Endothelial cell (in vitro differentiated cells): ENCODE measurements around the gene GMPR. TPM values are rescaled to one million over a fixed set of nuclear protein-coding genes. Genes with fewer than 3 reads are reported as not detected.
"Not testable (repeated sequence)": the region's sequence is repeated elsewhere in the genome, so short reads cannot be mapped to it uniquely, and the experiment has no call there.

ENCODE experiments used
- DNase-seq: peaks from one replicate; pipeline ENCODE4 v3.0.0; 2021; ENCODE audit warnings: low spot score
- H3K27ac Mint-ChIP-seq: one replicate; pipeline ENCODE4 v1.8.0; 2021; ENCODE audit warnings: mixed read lengths, inconsistent platforms; ENCODE audit not compliant: unreplicated experiment
- H3K27me3 Mint-ChIP-seq: one replicate; pipeline ENCODE4 v1.8.0; 2021; ENCODE audit warnings: mild to moderate bottlenecking, moderate library complexity, mixed read lengths, inconsistent platforms; ENCODE audit not compliant: unreplicated experiment
- H3K36me3 Mint-ChIP-seq: one replicate; pipeline ENCODE4 v1.8.0; 2021; ENCODE audit warnings: mild to moderate bottlenecking, low read depth, mixed read lengths, inconsistent platforms; ENCODE audit not compliant: unreplicated experiment
- H3K4me1 Mint-ChIP-seq: one replicate; pipeline ENCODE4 v1.8.0; 2021; ENCODE audit warnings: mild to moderate bottlenecking, mixed read lengths, inconsistent platforms; ENCODE audit not compliant: unreplicated experiment
- H3K4me3 Mint-ChIP-seq: one replicate; pipeline ENCODE4 v1.8.0; 2021; ENCODE audit warnings: mild to moderate bottlenecking, mixed read lengths, inconsistent platforms; ENCODE audit not compliant: unreplicated experiment
- H3K9me3 Mint-ChIP-seq: one replicate; pipeline ENCODE4 v1.8.0; 2021; ENCODE audit warnings: mixed read lengths, inconsistent platforms; ENCODE audit not compliant: unreplicated experiment
- total RNA-seq: library from RNA; stranded (reverse); fragmentation: NEBNext Ultra II Directional; extraction: Animal tissue kit (Norgen Biotek cat#: 25700); gene quantifications from one replicate; pipeline ENCODE4 v1.2.1, GENCODE V29; 2021; ENCODE audit not compliant: unreplicated experiment
- TF ChIP-seq, protein P1 (sequence below): fragments of 200-600 bp; sonication (generic); IDR thresholded peaks from one replicate; pipeline ENCODE4 v1.5.0; 2021; ENCODE audit warnings: antibody characterized with exemption; ENCODE audit not compliant: unreplicated experiment

Gene GMPR
- total RNA-seq, 1 donor from 2014 or later, result 1.8 TPM

DNA sequence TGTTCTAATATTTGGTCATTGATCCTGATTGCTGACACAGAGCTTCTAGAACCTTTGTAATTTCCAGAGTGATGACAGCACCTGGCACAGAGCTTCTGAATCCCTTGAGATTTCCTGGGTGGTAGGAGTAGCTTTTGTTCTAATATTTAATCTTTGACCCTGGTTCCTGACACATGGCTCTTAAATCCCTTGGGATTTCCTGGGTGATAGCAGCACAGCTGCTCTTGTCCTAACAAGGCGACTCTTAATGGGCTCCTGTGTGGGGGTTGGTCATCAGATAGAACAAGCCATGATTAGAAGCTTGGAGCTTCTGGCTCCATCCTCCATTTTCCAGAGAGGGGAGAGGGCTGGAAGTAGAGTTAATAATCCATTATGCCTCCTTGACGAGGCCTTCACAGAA, 18.4 kb downstream of the GMPR start:
- H3K27me3 Mint-ChIP-seq, result peaks cover 4% of the 10 kb centered on the region
- H3K4me3 Mint-ChIP-seq, result no peak overlapping the region
- no peak overlapping the region for H3K27ac Mint-ChIP-seq
- H3K9me3 Mint-ChIP-seq, result no peaks in the 10 kb centered on the region
- H3K36me3 Mint-ChIP-seq, result no peaks in the 10 kb centered on the region
- DNase-seq, result no peak
- H3K4me1 Mint-ChIP-seq, result peaks cover 17% of the 10 kb centered on the region
- TF ChIP-seq, protein P1, sequence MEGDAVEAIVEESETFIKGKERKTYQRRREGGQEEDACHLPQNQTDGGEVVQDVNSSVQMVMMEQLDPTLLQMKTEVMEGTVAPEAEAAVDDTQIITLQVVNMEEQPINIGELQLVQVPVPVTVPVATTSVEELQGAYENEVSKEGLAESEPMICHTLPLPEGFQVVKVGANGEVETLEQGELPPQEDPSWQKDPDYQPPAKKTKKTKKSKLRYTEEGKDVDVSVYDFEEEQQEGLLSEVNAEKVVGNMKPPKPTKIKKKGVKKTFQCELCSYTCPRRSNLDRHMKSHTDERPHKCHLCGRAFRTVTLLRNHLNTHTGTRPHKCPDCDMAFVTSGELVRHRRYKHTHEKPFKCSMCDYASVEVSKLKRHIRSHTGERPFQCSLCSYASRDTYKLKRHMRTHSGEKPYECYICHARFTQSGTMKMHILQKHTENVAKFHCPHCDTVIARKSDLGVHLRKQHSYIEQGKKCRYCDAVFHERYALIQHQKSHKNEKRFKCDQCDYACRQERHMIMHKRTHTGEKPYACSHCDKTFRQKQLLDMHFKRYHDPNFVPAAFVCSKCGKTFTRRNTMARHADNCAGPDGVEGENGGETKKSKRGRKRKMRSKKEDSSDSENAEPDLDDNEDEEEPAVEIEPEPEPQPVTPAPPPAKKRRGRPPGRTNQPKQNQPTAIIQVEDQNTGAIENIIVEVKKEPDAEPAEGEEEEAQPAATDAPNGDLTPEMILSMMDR, result no peak

DNA sequence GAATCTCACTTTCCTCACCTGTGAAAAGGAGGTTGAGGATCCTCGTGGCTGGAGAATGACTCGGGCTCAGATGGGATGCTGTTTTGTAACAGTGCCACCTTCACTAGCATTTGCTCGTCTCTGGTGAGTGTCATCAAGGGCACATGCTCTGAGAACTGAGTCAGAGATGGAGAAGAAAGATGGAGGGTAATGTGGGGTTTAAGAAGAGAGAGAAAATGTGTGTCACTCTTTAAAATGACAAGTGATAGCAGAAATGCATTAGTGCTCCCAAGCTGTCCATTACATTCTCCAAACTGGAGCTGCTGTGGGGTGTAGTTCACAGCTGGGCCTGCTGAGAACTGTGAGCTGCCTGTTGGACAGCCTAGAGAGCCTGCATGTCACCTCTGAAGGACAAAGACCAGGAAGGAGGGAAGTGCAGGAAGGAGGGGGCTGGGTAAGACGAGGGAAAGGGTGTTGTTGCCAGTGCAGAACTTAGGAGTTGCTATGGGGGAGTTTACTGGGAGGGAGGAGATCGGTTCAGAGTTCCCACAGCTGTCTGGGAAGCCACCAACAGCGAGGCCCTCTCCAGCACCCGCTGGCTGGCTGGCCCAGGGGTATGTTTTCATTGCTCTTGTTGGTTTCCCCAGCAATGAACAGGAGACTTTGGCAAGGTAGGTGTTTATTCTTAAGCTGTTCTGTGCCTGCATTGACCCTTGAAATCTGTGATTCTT, 19.8 kb downstream of the GMPR start:
- TF ChIP-seq, protein P1, result no peak
- Mint-ChIP-seq H3K9me3 (no peaks in the 10 kb centered on the region), H3K27ac (peak overlapping the region; percentile 68), H3K27me3 (peaks cover 4% of the 10 kb centered on the region), H3K4me1 (peaks cover 17% of the 10 kb centered on the region), H3K36me3 (no peaks in the 10 kb centered on the region), H3K4me3 (no peak overlapping the region)
- DNase-seq, result no peak

DNA sequence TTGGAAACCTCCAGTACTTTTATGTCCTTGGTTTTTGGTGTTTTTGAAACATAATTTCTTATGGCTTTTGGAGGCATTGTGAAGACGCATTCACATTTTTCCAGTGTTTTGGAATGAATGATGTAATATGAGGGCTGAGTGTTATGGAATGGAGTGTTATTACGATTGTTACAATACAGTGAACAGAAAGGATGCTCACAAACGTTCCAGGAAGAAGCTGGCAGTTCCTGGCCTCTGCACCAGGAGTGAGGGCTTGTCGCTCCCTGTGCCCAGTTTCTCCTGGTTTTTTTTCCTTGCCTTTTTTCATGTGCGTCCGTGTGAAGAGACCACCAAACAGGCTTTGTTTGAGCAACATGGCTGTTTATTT, 20.3 kb downstream of the GMPR start:
- no peaks in the 10 kb centered on the region for H3K36me3 Mint-ChIP-seq
- H3K4me1 Mint-ChIP-seq, result peaks cover 17% of the 10 kb centered on the region
- H3K27me3 Mint-ChIP-seq, result peaks cover 4% of the 10 kb centered on the region
- H3K27ac Mint-ChIP-seq, result no peak overlapping the region
- H3K9me3 Mint-ChIP-seq, result no peaks in the 10 kb centered on the region
- no peak overlapping the region for H3K4me3 Mint-ChIP-seq
- TF ChIP-seq, protein P1, result no peak
- DNase-seq, result no peak

DNA sequence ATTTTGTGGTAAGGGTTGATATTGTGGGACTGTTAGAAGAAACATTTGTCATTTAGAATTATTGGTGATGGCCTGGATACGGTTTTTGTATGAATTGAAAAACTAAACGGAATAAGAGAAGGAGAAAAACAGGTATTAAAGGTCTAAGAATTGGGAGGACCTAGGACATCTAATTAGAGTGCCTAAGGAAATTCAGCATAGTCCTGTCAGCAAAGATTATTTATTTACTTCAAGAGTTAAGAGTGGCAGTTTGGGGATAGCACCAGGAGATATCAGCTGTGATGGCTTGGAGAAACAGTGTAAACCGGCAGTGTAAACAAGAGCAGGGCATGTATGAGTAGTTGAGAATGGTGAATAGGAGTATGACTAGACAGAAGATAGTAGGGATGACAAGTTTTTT, 21.2 kb downstream of the GMPR start:
- H3K9me3 Mint-ChIP-seq, H3K27me3 Mint-ChIP-seq, H3K36me3 Mint-ChIP-seq, H3K27ac Mint-ChIP-seq, H3K4me3 Mint-ChIP-seq, DNase-seq: not testable (repeated sequence)
- H3K4me1 Mint-ChIP-seq, result peaks cover 17% of the 10 kb centered on the region

DNA sequence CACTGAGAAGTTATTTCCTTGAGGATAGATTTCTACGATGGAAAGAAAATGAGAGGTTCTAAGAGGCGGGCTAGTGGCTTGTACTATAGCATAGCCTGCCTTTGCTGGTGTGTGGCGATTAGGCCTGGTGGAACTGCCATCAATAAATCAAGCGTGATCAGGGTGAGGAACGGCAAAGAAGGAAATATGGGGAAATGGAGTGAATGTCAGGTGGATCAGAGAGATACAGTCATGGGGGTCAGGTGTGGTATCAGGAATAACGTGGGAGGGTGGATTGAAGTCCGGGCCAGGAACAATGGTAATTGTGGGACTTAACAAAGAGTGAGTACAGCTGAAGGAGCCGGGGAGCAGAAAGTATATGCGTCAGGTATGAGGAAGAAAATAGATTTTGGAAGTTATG, 22.2 kb downstream of the GMPR start:
- H3K4me1 Mint-ChIP-seq, result peaks cover 17% of the 10 kb centered on the region
- H3K36me3 Mint-ChIP-seq, H3K27me3 Mint-ChIP-seq, DNase-seq, H3K4me3 Mint-ChIP-seq, H3K9me3 Mint-ChIP-seq, H3K27ac Mint-ChIP-seq: not testable (repeated sequence)

DNA sequence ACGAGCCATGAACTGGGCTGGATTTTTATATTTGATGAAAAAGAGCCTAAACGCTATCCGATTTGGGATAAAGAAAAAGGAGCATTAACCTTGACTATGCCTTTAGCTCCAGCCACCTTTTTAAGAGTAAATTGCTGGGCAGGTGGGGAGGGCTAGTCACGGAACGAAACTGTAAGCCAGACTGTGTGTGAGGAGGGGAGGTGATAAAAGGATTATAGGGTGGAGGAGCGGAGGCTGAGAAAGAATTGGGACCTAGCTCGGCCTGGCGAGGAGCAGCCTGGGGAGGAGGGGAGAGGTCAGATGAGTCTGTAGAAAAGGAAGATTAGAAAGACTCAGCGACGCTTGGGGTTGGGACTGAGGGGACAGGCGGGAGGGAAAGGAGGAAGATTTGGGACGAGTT, 24.4 kb downstream of the GMPR start:
- H3K4me3 Mint-ChIP-seq, result not testable (repeated sequence)

DNA sequence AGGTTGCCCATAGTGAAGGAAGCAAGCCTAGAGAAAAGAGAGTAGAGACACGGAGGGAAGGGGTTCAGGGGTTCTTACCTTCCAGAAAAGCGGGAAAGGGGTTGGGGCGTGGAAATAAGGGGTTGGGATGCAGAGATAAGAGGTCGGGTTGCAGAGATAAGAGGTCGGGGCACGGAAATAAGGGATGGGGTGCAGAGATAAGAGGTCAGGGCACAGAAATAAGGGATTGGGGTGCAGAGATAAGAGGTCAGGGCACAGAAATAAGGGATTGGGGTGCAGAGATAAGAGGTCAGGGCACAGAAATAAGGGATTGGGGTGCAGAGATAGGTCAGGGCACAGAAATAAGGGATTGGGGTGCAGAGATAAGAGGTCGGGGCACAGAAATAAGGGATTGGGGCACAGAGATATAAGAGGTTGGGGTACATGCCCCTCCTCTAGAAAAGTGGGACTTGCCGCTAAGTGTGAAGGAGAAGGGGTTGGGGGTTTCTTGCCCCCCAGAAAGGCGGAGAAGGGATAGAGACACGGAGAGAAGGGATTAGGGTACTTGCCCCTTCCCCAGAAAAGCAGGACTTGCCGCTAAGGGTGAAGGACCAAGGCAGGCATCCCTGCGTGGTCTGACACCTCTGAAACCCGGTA, 25.2 kb downstream of the GMPR start:
- H3K4me1 Mint-ChIP-seq, H3K36me3 Mint-ChIP-seq: not testable (repeated sequence)

More for the DNA sequence above, 24.4 kb downstream of the GMPR start:
- H3K4me1 Mint-ChIP-seq, result peaks cover 17% of the 10 kb centered on the region
- not testable (repeated sequence) for H3K36me3 Mint-ChIP-seq, H3K9me3 Mint-ChIP-seq, DNase-seq, H3K27me3 Mint-ChIP-seq, H3K27ac Mint-ChIP-seq

More for the DNA sequence above, 25.2 kb downstream of the GMPR start:
- not testable (repeated sequence) for H3K4me3 Mint-ChIP-seq, H3K27ac Mint-ChIP-seq, H3K27me3 Mint-ChIP-seq, H3K9me3 Mint-ChIP-seq, DNase-seq
